Muscle layer of duodenum (tissue), 2 donors: ENCODE measurements around the gene ANKRD2.
"Not testable (repeated sequence)": the region's sequence is repeated elsewhere in the genome, so short reads cannot be mapped to it uniquely, and the experiment has no call there.

Experiments used
- H3K27ac ChIP-seq: one replicate; pipeline ENCODE4 v1.7.0; 2013; ENCODE audit warnings: mild to moderate bottlenecking, low read length
- H3K27me3 ChIP-seq: one replicate; pipeline ENCODE4 v1.7.0; 2013; ENCODE audit warnings: low read depth, mild to moderate bottlenecking, control low read depth, low read length
- H3K36me3 ChIP-seq, 2 donors: one replicate each; pipeline ENCODE4 v1.7.0; 2013; ENCODE audit warnings: low read length in 2 of 2, control low read depth in 1 of 2, mild to moderate bottlenecking in 1 of 2; ENCODE audit not compliant: insufficient read depth in 2 of 2, control insufficient read depth in 1 of 2
- H3K4me1 ChIP-seq, 2 donors: one replicate each; pipeline ENCODE4 v1.7.0; 2013; ENCODE audit warnings: low read length in 2 of 2, mild to moderate bottlenecking in 2 of 2, control low read depth in 1 of 2, moderate library complexity in 1 of 2; ENCODE audit not compliant: insufficient read depth in 2 of 2, control insufficient read depth in 1 of 2
- H3K4me3 ChIP-seq, 2 donors: one replicate each; pipeline ENCODE4 v1.7.0; 2013; ENCODE audit warnings: low read length in 2 of 2, low read depth in 1 of 2, mild to moderate bottlenecking in 1 of 2
- H3K9me3 ChIP-seq, 2 donors: one replicate each; pipeline ENCODE4 v1.7.0; 2013; ENCODE audit warnings: low read length in 2 of 2, control low read depth in 1 of 2, mild to moderate bottlenecking in 1 of 2; ENCODE audit not compliant: control insufficient read depth in 1 of 2
- donor health status: healthy.

ANKRD2 gene

DNA sequence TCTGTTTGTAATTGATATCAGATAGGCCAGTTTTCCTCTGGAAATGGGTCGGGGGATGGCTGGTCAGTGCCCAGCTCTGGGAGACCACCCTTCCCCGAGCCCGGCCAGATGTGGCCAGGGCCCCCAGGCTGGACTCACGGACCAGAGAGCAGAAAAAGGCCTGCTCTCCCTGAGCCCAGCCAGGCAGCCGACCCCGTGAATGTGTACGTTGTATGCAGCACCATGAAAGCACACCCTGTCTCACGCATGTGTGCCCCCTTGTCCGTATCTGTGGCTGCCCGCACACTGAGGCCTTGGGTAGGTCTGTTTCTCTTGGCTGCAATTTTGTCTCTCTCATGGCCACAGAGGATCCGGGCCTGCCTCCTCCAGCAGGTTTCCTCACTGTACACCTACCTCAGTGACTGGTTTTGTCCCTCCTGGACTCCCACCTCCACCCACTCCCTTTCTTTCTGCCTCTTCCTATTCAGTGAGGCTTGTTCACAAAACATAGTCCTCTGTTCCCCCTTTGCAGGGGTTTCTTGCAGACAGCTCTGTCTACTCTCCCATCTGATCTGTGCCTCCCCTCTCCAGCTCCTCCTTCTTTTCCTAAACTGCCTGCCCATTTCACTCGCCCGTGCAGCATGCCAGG, 23.6 kb upstream of the ANKRD2 start:
- no peak overlapping the region for H3K27ac ChIP-seq
- no peaks in the 10 kb centered on the region for H3K27me3 ChIP-seq
- peaks cover 0 to 13% of the 10 kb centered on the region in 2 donors for H3K4me1 ChIP-seq

GRCh38 chr10:97549587-97550322, 22.8 kb upstream of the ANKRD2 start:
- H3K36me3 ChIP-seq, result no peaks in the 10 kb centered on the region
- H3K4me3 ChIP-seq, result no peak overlapping the region
- H3K9me3 ChIP-seq, result no peaks in the 10 kb centered on the region
- H3K27ac ChIP-seq, result peak overlapping the region; percentile 45
- H3K4me1 ChIP-seq, result peaks cover 0 to 13% of the 10 kb centered on the region in 2 donors
- no peaks in the 10 kb centered on the region for H3K27me3 ChIP-seq

More for the DNA sequence above, 23.6 kb upstream of the ANKRD2 start:
- no peaks in the 10 kb centered on the region for H3K36me3 ChIP-seq
- no peak overlapping the region for H3K4me3 ChIP-seq
- H3K9me3 ChIP-seq, result no peaks in the 10 kb centered on the region

GRCh38 chr10:97550336-97551149, 22.0 kb upstream of the ANKRD2 start:
- Histone ChIP-seq H3K4me3 (no peak overlapping the region), H3K27me3 (no peaks in the 10 kb centered on the region), H3K36me3 (no peaks in the 10 kb centered on the region), H3K4me1 (peaks cover 0 to 13% of the 10 kb centered on the region in 2 donors), H3K27ac (no peak overlapping the region), H3K9me3 (no peaks in the 10 kb centered on the region)

- no peak overlapping the region for H3K4me3 ChIP-seq
- H3K36me3 ChIP-seq, result no peaks in the 10 kb centered on the region
- peaks cover 0 to 13% of the 10 kb centered on the region in 2 donors for H3K4me1 ChIP-seq
- H3K27me3 ChIP-seq, result no peaks in the 10 kb centered on the region
- H3K9me3 ChIP-seq, result no peaks in the 10 kb centered on the region
- H3K27ac ChIP-seq, result no peak overlapping the region
Observed at GRCh38 chr10:97551271-97551670, 21.3 kb upstream of the ANKRD2 start.

GRCh38 chr10:97553575-97554031, 19.0 kb upstream of the ANKRD2 start:
- H3K27ac ChIP-seq, result no peak overlapping the region

GRCh38 chr10:97554336-97554735, 18.2 kb upstream of the ANKRD2 start:
- not testable (repeated sequence) for H3K36me3 ChIP-seq, H3K27me3 ChIP-seq, H3K9me3 ChIP-seq, H3K4me3 ChIP-seq, H3K27ac ChIP-seq
- H3K4me1 ChIP-seq, result peaks cover 0 to 12% of the 10 kb centered on the region in 2 donors

More at GRCh38 chr10:97553575-97554031, 19.0 kb upstream of the ANKRD2 start:
- Histone ChIP-seq H3K9me3 (no peaks in the 10 kb centered on the region), H3K4me3 (no peak overlapping the region), H3K36me3 (no peaks in the 10 kb centered on the region), H3K27me3 (no peaks in the 10 kb centered on the region), H3K4me1 (peaks cover 0 to 13% of the 10 kb centered on the region in 2 donors)

DNA sequence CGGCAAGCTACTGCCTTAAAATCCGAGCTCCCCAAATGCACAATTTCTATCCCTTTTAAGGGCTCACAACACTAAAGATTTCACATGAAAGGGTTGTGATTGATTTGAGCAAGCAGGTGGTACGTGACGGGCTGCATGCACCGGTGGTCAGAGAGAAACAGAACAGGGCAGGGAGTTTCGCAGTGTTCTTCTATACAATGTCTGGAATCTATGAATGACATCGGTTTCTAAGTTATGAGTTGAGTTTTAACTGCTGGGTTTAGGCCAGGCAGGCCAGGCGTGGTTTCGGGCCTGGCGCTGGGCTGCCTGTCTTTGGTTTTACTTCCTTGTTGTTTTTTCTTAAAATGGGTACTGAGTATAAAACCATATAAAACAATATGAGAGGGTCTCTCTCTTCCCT, 17.0 kb upstream of the ANKRD2 start:
- H3K27ac ChIP-seq, H3K4me1 ChIP-seq, H3K4me3 ChIP-seq, H3K36me3 ChIP-seq, H3K9me3 ChIP-seq, H3K27me3 ChIP-seq: not testable (repeated sequence)

DNA sequence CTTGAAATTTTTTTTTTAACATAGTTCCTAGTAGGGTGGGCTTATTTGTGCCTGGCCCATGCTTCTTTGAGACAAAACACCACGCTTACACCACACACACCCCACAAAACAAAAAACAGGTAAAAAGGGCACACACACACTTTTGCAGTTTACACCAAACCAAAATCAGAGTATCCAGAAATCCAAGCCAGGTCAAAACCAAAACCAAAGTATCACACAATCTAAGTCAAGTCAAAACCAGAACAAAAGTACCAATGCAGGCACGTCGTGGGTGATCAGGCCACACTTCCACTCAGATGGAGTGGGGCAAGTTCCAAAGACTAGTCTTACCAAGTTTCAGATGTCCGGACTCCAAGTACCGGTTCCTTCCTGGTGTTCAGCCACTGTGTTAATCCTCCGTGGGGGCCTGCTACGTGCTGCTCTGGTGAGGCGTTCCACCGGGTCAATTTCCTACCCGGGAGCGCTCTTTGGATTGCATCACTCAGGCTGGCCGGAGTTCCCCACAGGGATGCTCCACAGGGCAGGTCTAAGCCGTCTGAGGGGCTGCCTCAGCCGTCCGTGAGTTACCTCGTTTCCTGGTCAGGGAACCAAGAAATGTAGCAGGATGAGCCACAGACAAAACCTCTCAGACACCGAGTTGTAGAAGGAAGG, 11.7 kb upstream of the ANKRD2 start:
- H3K27me3 ChIP-seq, H3K27ac ChIP-seq, H3K9me3 ChIP-seq, H3K4me1 ChIP-seq, H3K4me3 ChIP-seq, H3K36me3 ChIP-seq: not testable (repeated sequence)

DNA sequence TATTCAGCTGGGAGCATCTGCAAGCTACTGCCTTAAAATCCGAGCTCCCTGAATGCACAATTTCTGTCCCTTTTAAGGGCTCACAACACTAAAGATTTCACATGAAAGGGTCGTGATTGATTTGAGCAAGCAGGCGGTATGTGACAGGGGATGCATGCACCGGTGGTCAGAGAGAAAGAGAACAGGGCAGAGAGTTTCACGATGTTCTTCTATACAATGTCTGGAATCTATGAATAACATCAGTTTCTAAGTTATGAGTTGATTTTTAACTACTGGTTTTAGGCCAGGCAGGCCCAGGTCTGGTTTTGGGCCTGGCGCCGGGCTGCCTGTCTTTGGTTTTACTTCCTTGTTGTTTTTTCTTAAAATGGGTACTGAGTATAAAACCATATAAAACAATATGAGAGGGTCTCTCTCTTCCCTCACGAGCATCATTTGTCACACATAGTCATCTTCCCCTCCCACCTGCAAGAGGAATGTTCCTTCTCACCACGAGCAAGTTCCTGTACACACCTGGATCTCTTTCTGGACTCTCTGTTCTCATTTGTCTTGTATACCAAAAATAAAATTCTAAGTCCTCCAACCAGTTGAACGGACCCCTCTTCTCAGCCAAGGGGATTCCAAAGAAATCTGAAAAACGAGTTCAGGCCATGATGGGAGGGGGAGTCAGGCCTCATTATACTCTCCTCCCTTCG, 11.0 kb upstream of the ANKRD2 start:
- H3K4me1 ChIP-seq, H3K4me3 ChIP-seq, H3K27ac ChIP-seq, H3K27me3 ChIP-seq, H3K36me3 ChIP-seq, H3K9me3 ChIP-seq: not testable (repeated sequence)

DNA sequence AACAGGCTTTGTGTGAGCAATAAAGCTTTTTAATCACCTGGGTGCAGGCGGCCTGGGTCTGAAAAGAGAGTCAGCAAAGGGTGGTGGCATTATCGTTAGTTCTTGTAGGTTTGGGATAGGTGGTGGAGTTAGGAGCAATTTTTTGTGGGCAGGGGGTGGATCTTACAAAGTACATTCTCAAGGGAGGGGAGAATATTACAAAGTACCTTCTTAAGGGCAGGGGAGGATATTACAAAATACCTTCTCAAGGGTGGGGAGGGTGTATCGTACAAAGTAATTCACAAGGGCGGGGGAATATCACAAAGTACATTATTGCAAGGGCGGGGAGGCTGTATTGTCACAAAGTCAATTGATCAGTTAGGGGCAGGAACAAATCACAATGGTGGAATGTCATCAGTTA, 10.2 kb upstream of the ANKRD2 start:
- H3K4me1 ChIP-seq, H3K36me3 ChIP-seq: not testable (repeated sequence)

More for the DNA sequence above, 10.2 kb upstream of the ANKRD2 start:
- H3K27me3 ChIP-seq, H3K9me3 ChIP-seq, H3K27ac ChIP-seq, H3K4me3 ChIP-seq: not testable (repeated sequence)
